Calu3 (cell line): ENCODE measurements around the gene CRPPA. TPM values are rescaled to one million over a fixed set of nuclear protein-coding genes. Genes with fewer than 3 reads are reported as not detected.

Experiments
- Bru-seq: library from RNA; stranded (reverse); fragments of 400-500 nt; gene quantifications from one replicate; lab custom pipeline; 2021; lab: Mats Ljungman, UMichigan
- BruChase-seq, 2 experiments: library from RNA; stranded (reverse); fragments of 400-500 nt; gene quantifications; one replicate each; lab custom pipeline; 2021; lab: Mats Ljungman, UMichigan
- BruUV-seq: library from RNA; stranded (reverse); fragments of 400-500 nt; replicated peaks from 2 replicates; lab custom pipeline; 2021; lab: Mats Ljungman, UMichigan
- CTCF ChIA-PET: fragments of 300-600 bp; sonication (Branson Sonifier 250); formaldehyde crosslinking; loops from one replicate; lab custom pipeline; 2022; ENCODE audit warnings: antibody characterized with exemption; lab: Charles Lee
- DNase-seq: peaks from one replicate; pipeline ENCODE4 v3.0.0; 2022
- H3K27ac Mint-ChIP-seq: one replicate; pipeline ENCODE4 v1.8.0; 2022; ENCODE audit warnings: mixed read lengths; ENCODE audit not compliant: unreplicated experiment
- H3K27me3 Mint-ChIP-seq: one replicate; pipeline ENCODE4 v1.8.0; 2022; ENCODE audit warnings: mixed read lengths; ENCODE audit not compliant: unreplicated experiment
- H3K36me3 Mint-ChIP-seq: one replicate; pipeline ENCODE4 v1.8.0; 2022; ENCODE audit warnings: mild to moderate bottlenecking, moderate library complexity, mixed read lengths; ENCODE audit not compliant: insufficient read depth, unreplicated experiment
- H3K4me1 Mint-ChIP-seq: one replicate; pipeline ENCODE4 v1.8.0; 2022; ENCODE audit warnings: mild to moderate bottlenecking, low read depth, mixed read lengths; ENCODE audit not compliant: unreplicated experiment
- H3K4me3 Mint-ChIP-seq: one replicate; pipeline ENCODE4 v1.8.0; 2022; ENCODE audit warnings: mild to moderate bottlenecking, low read depth, moderate library complexity, mixed read lengths; ENCODE audit not compliant: unreplicated experiment
- H3K9me3 Mint-ChIP-seq: one replicate; pipeline ENCODE4 v1.8.0; 2022; ENCODE audit warnings: low read depth, mixed read lengths; ENCODE audit not compliant: unreplicated experiment
- CTCF ChIP-seq: fragments of 200-600 bp; IDR thresholded peaks from one replicate; pipeline ENCODE4 v1.8.0; 2022; ENCODE audit warnings: antibody characterized with exemption; ENCODE audit not compliant: unreplicated experiment
- intact Hi-C: fragments of 100-400 bp; cut with micrococcal nuclease; formaldehyde crosslinking; loops from one replicate; pipeline ENCODE4 v1.10.0; 2022; ENCODE audit not compliant: unreplicated experiment
- long read RNA-seq: library from polyadenylated mRNA; stranded (forward); transcript quantifications from one replicate; pipeline ENCODE4 v2.0.0, GENCODE V29; 2022
- total RNA-seq: library from RNA; stranded (reverse); gene quantifications from 2 replicates; pipeline ENCODE4 v1.2.3, GENCODE V29; 2022

The CRPPA gene
- total RNA-seq (7.5 and 9.9 TPM in 2 replicates), Bru-seq, nascent RNA (percentile 74 among the genes with signal in this experiment), BruChase-seq, experiment 1, labeled RNA remaining after a 6-hour chase (percentile 72 among the genes with signal in this experiment), BruChase-seq, experiment 2, labeled RNA remaining after a 2-hour chase (percentile 78 among the genes with signal in this experiment)
- long read RNA-seq, full-length matches to known transcripts = 3 of 10 reads
- long read RNA-seq, partial matches to known transcripts = 0 of 10 reads
- long read RNA-seq, other reads (novel, unspliced or antisense) = 7 of 10 reads

- peaks cover 49% of the 10 kb centered on the region for H3K4me1 Mint-ChIP-seq
- peak; percentile 62 for DNase-seq
- intact Hi-C loops = loop anchor here (2.0 to 5.0 kb wide), 4 partner anchors 55 to 293 kb away; no protein-coding TSS in a partner anchor
Observed at GRCh38 chr7:16421333-16422102, at the start of gene CRPPA. TSS of gene CRPPA (minus strand) at chr7:16421538. CDS start at chr7:16421322, 216 bp downstream.

GRCh38 chr7:16465469-16466361, 44.4 kb upstream of the CRPPA start, which contains the start of gene SOSTDC1:
TSS of gene SOSTDC1 (minus strand) at chr7:16465738. CDS start at chr7:16465668, 70 bp downstream.
- Mint-ChIP-seq H3K4me3 (peak within 1 kb of the TSS; percentile 55), H3K36me3 (no peaks in the 10 kb centered on the region), H3K27me3 (no peaks in the 10 kb centered on the region), H3K9me3 (no peaks in the 10 kb centered on the region), H3K27ac (peak within 1 kb of the TSS; percentile 9), H3K4me1 (peaks cover 25% of the 10 kb centered on the region)
- intact Hi-C loops = no loop called here
- CTCF ChIA-PET = interaction anchor here (0.9 to 2.3 kb wide), 4 partner anchors 19 to 127 kb away, joined by 3 to 12 read pairs (median 7); partner anchors contain the start of gene CRPPA
- DNase-seq = peak; percentile 23
- TF ChIP-seq CTCF = no peak
- BruUV-seq = no TSS peak

More at GRCh38 chr7:16421333-16422102, at the start of gene CRPPA:
- H3K27ac Mint-ChIP-seq = peak within 1 kb of the TSS; percentile 86
- H3K27me3 Mint-ChIP-seq = no peaks in the 10 kb centered on the region
- TF ChIP-seq CTCF = peak; percentile 46
- H3K9me3 Mint-ChIP-seq = peaks cover 3% of the 10 kb centered on the region
- TSS peak; percentile 32 for BruUV-seq
- peak within 1 kb of the TSS; percentile 74 for H3K4me3 Mint-ChIP-seq
- H3K36me3 Mint-ChIP-seq = peaks cover 29% of the 10 kb centered on the region
- CTCF ChIA-PET = interaction anchor here (0.6 to 3.5 kb wide), 11 partner anchors 8 to 324 kb away, joined by 3 to 20 read pairs (median 5); partner anchors contain the start of gene SOSTDC1

GRCh38 chr7:16463949-16464715, 42.8 kb upstream of the CRPPA start:
- H3K27ac Mint-ChIP-seq = peak overlapping the region; percentile 9
- intact Hi-C loops = no loop called here
- CTCF ChIA-PET = interaction anchor here (0.5 to 2.3 kb wide), 8 partner anchors 14 to 126 kb away, joined by 3 to 12 read pairs (median 3); partner anchors contain the start of gene CRPPA
- BruUV-seq = no TSS peak
- DNase-seq = no peak
- peaks cover 25% of the 10 kb centered on the region for H3K4me1 Mint-ChIP-seq
- H3K27me3 Mint-ChIP-seq = no peaks in the 10 kb centered on the region
- H3K36me3 Mint-ChIP-seq = no peaks in the 10 kb centered on the region
- TF ChIP-seq CTCF = no peak
- H3K9me3 Mint-ChIP-seq = no peaks in the 10 kb centered on the region
- H3K4me3 Mint-ChIP-seq = peak overlapping the region; percentile 55
